Heart left ventricle (tissue), 13 donors: Measurements from ENCODE around the gene STXBP4.

Experiments used
- POLR2A ChIP-seq, 2 donors: fragments of 450-650 bp; IDR thresholded peaks; one replicate each; pipeline ENCODE4 v1.6.1; 2017; ENCODE audit warnings: antibody characterized with exemption in 2 of 2, mild to moderate bottlenecking in 2 of 2, moderate library complexity in 2 of 2
- TF ChIP-seq, protein P1 (sequence below), 12 donors: fragments of 200-600 bp; sonication (generic) in 4 of 12; IDR thresholded peaks; one replicate each; pipeline versions ENCODE4 v1.5.0 to v1.8.0; 2018 to 2022; ENCODE audit warnings: antibody characterized with exemption in 12 of 12, mild to moderate bottlenecking in 5 of 12
- donor health status: ischemic (EF 13 %, LVEDD 7.1; RV severe dilation, severe dysfunction).
- donor health status: DM: no; HTN: yes; CAD: no.
- donor health status: DM: no; HTN: no; CAD: no.
- donor health status: ischemic (EF 25% LVEDD 6.9; RV normal size, moderate dysfunction).
- donor health status: ischemic (EF 25% LVEDD 5.7; RV mildly dilated, moderate dysfunction).
- donor health status: ischemic (EF 35%, LVEDD 5.7; RV mildly dilated, moderate dysfunction).
- donor health status: nonischemic (EF 11% LVEDD 7.7; RV severe dilation, severe dysfunction).
- donor health status: DM: yes; HTN: yes; CAD: no.
- donor health status: PGD.
- donor health status: ischemic (EF 29% LVEDD 5.4; RV normal size, mild dysfunction).
- donor health status: nonischemic (EF 23%, LVEDD 6.1; RV moderate dilation, normal function).

GRCh38 chr17:55004484-55004883 lies 35.9 kb downstream of the STXBP4 start:
- TF ChIP-seq, protein P1, sequence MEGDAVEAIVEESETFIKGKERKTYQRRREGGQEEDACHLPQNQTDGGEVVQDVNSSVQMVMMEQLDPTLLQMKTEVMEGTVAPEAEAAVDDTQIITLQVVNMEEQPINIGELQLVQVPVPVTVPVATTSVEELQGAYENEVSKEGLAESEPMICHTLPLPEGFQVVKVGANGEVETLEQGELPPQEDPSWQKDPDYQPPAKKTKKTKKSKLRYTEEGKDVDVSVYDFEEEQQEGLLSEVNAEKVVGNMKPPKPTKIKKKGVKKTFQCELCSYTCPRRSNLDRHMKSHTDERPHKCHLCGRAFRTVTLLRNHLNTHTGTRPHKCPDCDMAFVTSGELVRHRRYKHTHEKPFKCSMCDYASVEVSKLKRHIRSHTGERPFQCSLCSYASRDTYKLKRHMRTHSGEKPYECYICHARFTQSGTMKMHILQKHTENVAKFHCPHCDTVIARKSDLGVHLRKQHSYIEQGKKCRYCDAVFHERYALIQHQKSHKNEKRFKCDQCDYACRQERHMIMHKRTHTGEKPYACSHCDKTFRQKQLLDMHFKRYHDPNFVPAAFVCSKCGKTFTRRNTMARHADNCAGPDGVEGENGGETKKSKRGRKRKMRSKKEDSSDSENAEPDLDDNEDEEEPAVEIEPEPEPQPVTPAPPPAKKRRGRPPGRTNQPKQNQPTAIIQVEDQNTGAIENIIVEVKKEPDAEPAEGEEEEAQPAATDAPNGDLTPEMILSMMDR (IDR thresholded peaks at IDR 0.05), result no peak
- no peak for TF ChIP-seq POLR2A (IDR thresholded peaks at IDR 0.05)
